A172 (cell line): ENCODE results near the gene PEAK1. TPM values are rescaled to one million over a fixed set of nuclear protein-coding genes. Genes with fewer than 3 reads are reported as not detected.
"Not testable (repeated sequence)": the region's sequence is repeated elsewhere in the genome, so short reads cannot be mapped to it uniquely, and the experiment has no call there.

Source experiments
- DNase-seq: peaks from one replicate; pipeline ENCODE4 v3.0.0-alpha.2; 2015; ENCODE audit warnings: low spot score
- total RNA-seq: library from RNA; depleted of rRNA; stranded (reverse); fragments of >200 nt; shearing (Covaris generic); gene quantifications from 2 replicates; pipeline ENCODE4 v1.2.3, GENCODE V29; 2014

PEAK1 gene
- total RNA-seq, 1 experiment from 2014 or later: 8.2 TPM

GRCh38 chr15:77406173-77406759 is 13.6 kb downstream of the PEAK1 start:
- not testable (repeated sequence) for DNase-seq

DNA sequence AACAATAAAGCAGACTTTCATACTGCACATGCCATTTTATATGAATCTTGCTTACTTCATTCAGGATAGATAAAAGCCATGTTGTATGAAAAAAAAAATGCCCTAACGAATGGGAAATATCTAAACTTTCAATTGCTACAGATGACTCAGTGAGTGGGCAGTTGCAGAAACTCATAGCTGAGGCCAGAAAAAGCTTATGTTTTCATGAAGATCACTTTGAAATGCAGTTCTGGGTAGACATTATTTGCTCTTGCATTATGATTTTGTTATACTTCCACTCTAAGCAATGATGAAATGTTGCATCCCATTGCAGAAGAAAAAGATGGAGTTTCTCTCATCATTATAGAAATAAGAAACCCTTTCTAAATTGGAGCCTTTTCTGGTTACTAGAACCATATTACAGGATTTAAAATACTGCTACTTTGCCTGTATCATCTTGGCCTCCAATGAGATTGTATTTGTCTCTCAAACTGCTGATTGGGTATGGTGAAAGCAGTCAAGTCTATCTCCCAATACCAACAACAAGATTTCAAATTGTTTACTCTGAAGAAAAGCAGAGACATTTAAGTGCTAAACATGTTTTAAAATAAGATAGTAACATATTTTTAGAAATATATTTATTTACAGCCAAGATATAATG is 17.0 kb downstream of the PEAK1 start:
- no peak for DNase-seq

- DNase-seq: no peak
Measured at GRCh38 chr15:77400258-77400657, 19.6 kb downstream of the PEAK1 start.

DNA sequence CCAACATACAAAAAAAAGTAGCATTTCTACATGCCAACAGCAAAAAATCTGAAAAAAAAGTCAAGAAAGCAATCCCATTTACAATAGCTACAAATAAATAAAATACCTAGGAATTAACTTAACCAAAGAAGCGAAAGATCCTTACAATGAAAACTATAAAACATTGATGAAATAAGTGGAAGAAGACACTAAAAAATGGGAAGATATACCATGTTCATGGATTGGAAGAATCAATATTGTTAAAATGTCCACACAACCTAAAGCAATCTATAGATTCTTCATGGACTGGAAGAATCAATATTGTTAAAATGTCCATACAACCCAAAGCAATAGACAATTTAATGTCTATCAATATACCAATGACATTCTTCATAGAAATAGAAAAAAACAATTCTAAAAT is 21.0 kb downstream of the PEAK1 start:
- DNase-seq: no peak

GRCh38 chr15:77396692-77397091 is 23.2 kb downstream of the PEAK1 start:
- DNase-seq: no peak

DNA sequence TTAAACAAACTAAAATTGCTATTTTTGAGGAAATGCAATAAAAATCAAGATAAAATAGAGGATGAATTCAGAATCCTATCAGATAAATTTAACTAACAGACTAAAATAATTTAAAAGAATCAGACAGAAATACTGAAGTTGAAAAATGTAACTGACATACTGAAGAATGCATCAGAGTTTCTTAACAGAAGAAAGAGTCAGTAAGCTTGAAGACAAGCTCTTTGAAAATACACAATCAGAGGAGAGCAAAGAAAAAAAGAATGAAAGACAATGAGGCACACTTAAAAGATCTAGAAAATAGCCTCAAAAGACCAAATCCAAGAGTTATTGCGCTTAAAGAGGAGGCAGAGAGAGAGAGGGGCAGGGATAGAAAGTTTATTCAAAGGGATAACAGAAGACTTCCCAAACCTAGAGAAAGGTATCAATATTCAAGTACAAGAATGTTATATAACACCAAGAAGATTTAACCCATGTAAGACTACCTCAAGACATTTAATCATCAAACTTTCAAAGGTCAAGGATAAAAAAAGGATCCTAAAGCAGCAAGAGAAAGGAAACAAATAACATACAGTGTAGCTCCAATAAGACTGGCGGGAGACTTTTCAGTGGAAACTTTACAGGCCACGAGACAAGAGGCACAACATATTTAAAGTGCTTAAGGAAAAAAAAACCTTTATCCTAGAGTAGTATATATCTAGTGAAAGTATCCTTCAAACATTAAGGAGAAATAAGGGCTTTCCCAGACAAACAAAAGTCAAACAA is 24.7 kb downstream of the PEAK1 start:
- DNase-seq: no peak

- no peak for DNase-seq
Measured at GRCh38 chr15:77393471-77393840, 26.4 kb downstream of the PEAK1 start.

DNA sequence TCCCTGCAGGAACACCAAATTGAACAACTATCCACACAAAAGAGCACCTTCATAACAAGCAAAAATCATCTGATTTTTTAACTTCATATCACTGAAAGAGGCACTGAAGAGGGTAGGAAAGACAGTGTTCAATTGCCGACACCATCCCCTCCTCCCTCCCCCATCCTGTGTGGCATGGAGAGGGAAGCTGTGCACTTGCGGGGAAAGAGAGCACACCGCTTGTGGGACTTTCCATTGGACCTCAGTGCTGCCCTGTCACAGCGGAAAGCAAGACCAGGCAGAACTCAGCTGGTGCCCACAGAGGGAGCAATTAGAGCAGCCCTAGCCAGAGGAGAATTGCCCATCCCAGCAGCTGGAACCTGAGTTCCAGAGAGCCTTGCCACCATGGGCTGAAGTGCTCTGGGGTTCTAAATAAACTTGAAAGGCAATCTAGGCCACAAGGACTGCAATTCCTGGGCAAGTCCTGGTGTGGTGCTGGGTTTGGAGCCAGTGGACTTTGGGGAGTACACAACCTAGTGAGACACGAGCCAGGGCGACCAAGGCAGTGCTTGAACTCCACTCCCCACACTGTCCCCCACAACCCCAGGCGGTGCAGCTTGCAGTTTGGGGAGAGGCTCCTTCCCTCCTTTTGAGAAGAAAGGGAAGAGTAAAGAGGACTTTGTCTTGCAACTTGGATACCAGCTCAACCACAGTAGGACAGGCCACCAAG is 27.0 kb downstream of the PEAK1 start:
- DNase-seq: no peak

- DNase-seq: no peak
Measured at GRCh38 chr15:77391372-77391951, 28.4 kb downstream of the PEAK1 start.

DNA sequence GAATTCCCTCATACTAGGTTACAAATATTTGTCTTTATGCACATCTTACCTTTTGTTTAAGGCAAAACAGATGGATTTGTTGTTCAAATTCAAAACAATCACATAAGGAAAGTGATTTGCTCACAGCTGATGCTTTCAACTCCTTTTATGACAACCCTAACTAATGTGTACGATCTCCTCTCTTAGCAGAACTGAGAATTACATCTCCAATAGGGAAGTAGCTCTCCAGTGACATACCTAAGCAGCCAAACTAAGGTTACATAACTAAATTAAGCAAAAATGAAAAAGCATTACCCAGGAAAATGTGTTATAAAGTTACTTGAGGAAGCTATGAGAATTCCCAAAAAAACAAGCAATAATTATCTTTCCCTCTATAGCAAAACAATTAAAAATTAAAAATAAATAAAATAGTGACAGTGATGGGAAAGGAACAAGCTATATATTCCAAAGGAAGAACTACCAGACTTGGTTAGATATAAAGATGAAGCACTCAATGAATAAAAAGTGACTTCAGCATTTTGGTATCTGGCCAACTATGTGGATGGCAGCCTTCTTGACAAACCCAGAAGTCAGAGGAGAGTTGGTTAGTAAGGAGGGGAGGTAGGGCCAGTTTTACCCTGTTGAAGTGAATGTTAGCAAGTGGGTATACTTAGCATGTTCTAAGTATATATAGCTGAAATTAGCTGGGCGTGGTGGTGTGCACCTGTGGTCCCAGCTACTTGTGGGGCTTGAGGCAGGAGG is 32.4 kb downstream of the PEAK1 start:
- DNase-seq: no peak

- no peak for DNase-seq
Measured at GRCh38 chr15:77386626-77387025, 33.3 kb downstream of the PEAK1 start.

- no peak for DNase-seq
Measured at GRCh38 chr15:77384589-77385359, 35.1 kb downstream of the PEAK1 start.

DNA sequence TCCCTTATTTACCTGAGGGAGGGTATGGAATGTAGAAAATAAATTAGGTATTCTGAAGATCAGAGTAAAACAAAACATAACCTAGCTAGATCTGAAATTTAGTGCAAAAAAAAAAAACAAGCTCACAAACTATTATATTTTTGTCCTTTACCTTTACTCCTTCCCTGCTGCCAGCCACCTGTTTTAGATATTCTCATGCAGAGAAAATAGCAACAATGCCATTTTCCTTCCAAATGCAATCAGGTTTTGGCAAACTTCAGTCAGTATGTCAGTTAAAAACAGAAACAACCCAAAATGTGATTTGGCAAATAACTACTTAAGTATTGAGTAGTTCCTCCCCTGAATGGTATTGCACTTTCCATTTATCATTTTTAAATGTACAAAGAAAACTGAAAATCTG is 35.8 kb downstream of the PEAK1 start:
- DNase-seq: no peak

DNA sequence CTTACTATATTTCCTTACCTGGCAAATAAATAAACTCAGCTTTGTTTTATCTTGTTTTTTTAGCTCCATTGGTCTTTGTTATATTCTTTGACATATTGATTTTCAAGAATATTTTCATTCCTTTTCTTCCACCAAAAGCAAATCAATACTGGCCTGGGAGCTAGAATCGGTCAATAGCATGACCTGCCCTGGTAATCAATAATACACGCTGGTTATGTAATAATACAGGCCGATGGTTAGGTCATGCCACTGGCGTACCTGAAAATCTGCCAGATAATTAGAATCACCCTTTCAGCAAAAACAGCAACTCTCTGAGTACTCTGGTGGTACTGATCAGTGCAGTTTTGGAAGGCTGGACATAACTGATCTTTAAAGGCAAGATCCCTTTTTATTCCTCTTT is 39.9 kb downstream of the PEAK1 start:
- no peak for DNase-seq

- DNase-seq: no peak
Measured at GRCh38 chr15:77376770-77377169, 43.1 kb downstream of the PEAK1 start.

DNA sequence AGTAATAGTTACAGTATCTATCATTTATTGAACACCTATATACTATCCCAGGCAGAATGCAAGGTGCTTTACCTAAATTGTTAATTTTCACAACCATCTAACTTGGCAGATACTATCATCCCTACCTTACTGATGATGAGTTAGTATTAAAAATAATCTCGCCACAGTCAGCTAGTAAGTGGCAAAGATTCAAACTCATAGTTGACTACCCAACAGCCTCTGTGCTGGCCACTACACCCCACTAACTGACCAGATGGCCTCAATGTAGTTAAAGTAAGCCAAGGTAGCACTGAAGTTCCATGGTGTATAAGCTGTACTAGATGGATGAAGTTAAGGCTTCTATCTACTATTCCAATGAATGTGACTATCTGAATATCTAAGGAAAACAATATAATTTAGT is 44.8 kb downstream of the PEAK1 start:
- no peak for DNase-seq

GRCh38 chr15:77373441-77373840 is 46.5 kb downstream of the PEAK1 start:
- no peak for DNase-seq

DNA sequence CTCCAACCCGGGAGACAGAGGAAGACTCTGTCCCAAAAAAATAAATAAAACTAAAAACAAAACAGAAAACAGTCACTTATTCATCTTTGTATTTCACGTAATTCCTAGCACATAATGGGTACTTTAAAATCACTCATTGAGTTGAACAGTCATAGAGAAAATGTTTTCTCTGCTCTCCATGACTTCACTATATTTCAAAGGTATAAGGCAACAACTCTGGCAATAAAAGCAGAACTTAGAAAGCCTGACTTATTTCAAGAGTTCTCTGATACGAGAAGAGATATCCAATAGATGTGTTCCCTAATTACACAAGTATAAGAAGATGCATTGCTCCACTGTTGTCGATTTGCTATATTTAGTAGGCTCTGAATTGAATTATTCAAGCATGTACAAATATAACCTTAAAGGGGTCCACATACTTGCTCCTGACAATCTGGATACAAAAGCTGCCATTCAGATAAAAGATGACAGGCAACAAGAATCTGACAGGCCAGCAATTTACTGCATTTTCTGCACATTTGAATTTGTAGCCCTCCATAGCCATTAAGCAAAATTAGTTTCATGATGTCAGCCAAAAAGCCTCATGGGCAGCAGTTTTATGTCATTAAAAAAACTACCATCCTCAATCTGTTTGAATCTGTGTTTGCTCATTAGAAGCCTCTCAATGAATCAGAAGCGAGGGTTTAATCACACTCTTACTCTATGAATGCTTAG is 47.9 kb downstream of the PEAK1 start:
- no peak for DNase-seq

GRCh38 chr15:77370580-77370979 is 49.3 kb downstream of the PEAK1 start:
- DNase-seq: no peak

DNA sequence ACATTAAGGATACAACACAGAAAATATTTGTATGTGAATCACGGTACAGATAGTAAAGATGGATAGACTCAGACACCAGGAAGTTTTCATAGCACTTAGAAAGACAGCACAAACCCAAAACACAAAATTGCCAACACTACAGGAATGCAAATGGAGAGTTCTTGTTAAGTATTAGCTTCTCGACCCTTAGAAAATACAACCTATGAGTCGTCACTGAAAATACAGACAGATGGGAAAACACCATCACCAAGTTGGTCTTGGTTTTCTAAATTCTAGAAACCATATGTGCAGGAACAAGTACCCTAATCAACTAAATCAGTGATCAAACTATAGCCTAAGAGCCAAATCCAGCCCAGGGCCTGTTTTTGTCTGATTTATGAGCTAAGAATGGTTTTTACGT is 50.7 kb downstream of the PEAK1 start:
- DNase-seq: no peak
